Activated CD4-positive, alpha-beta memory T cell treated with anti-CD3 and anti-CD28 coated beads for 36 hours (primary cell): ENCODE results near the gene PROS1. TPM values are rescaled to one million over a fixed set of nuclear protein-coding genes. Genes with fewer than 3 reads are reported as not detected.
"Not testable (repeated sequence)": the region's sequence is repeated elsewhere in the genome, so short reads cannot be mapped to it uniquely, and the experiment has no call there.

Source experiments
- CTCF ChIA-PET: fragments of 350-600 bp; sonication (Branson Sonifier 250); formaldehyde crosslinking; loops from one replicate; lab custom pipeline; 2021; ENCODE audit warnings: antibody characterized with exemption, inconsistent platforms; lab: Charles Lee
- POLR2A ChIA-PET: fragments of 350-600 bp; sonication (Branson Sonifier 250); formaldehyde crosslinking; loops from one replicate; lab custom pipeline; 2021; ENCODE audit warnings: antibody characterized with exemption; lab: Charles Lee
- DNase-seq: peaks from one replicate; pipeline ENCODE4 v3.0.0-alpha.2; 2020
- H3K27ac Mint-ChIP-seq: one replicate; pipeline ENCODE4 v1.8.0; 2021; ENCODE audit warnings: mixed read lengths
- H3K27me3 Mint-ChIP-seq: one replicate; pipeline ENCODE4 v1.8.0; 2021; ENCODE audit warnings: mixed read lengths
- H3K36me3 Mint-ChIP-seq: one replicate; pipeline ENCODE4 v1.8.0; 2021; ENCODE audit warnings: mixed read lengths
- H3K4me1 Mint-ChIP-seq: one replicate; pipeline ENCODE4 v1.8.0; 2021; ENCODE audit warnings: low read depth, mixed read lengths
- H3K4me3 Mint-ChIP-seq: one replicate; pipeline ENCODE4 v1.8.0; 2021; ENCODE audit warnings: mild to moderate bottlenecking, mixed read lengths
- H3K9me3 Mint-ChIP-seq: one replicate; pipeline ENCODE4 v1.8.0; 2021; ENCODE audit warnings: mixed read lengths
- intact Hi-C: fragments of 100-400 bp; cut with micrococcal nuclease; formaldehyde crosslinking; loops from one replicate; pipeline ENCODE4 v1.15.1; 2023
- total RNA-seq, 2 experiments: library from RNA; stranded (reverse); gene quantifications; one replicate each; pipeline ENCODE4 v1.2.3, GENCODE V29; 2021

Gene PROS1
- total RNA-seq, 2 experiments from 2014 or later: 0.82 to 1.7 TPM

DNA sequence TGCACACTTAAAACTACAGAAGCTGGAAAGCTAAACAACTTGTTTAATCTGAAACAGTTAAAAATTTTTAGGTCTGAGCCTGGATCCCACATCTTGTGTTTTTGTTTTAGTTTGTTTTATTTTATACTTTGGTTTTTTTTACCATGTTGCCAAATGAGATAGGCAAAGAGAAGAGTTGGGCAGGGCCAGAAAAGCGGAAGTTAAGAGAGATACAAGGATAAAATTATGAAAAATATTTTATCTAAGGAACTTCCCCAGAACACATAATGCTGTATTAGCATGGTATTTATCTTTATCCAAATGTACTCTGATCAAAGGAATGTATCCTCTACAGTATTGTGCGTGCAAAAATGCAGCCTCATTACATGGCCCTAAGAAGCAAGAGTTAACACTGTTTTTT is 50.7 kb downstream of the PROS1 start:
- no peak for DNase-seq
- H3K36me3 Mint-ChIP-seq: no peaks in the 10 kb centered on the region
- POLR2A ChIA-PET: no interaction called here
- H3K9me3 Mint-ChIP-seq: no peaks in the 10 kb centered on the region
- H3K27me3 Mint-ChIP-seq: peaks cover 1% of the 10 kb centered on the region
- intact Hi-C loops: no loop called here
- no peak overlapping the region for H3K4me3 Mint-ChIP-seq
- H3K4me1 Mint-ChIP-seq: no peaks in the 10 kb centered on the region
- no peak overlapping the region for H3K27ac Mint-ChIP-seq
- CTCF ChIA-PET: no interaction called here

DNA sequence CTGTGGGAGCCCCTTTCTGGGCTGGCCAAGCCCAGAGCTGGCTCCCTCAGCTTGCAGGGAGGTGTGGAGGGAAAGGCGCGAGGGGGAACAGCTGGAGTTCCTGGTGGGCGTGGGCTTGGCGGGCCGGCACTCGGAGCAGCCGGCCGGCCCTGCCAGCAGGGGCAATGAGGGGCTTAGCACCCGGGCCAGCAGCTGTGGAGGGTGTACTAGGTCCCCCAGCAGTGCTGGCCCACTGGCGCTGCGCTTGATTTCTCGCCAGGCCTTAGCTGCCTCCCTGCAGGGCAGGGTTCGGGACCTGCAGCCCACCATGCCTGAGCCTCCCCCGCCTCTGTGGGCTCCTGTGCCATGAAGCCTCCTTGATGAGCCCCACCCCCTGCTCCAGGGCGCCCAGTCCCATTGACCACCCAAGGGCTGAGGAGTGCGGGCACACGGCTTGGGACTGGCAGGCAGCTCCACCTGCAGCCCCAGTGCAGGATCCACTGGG is 56.1 kb downstream of the PROS1 start:
- H3K36me3 Mint-ChIP-seq, H3K27me3 Mint-ChIP-seq, H3K4me3 Mint-ChIP-seq, DNase-seq, POLR2A ChIA-PET, H3K9me3 Mint-ChIP-seq, intact Hi-C loops, H3K4me1 Mint-ChIP-seq, CTCF ChIA-PET, H3K27ac Mint-ChIP-seq: not testable (repeated sequence)

DNA sequence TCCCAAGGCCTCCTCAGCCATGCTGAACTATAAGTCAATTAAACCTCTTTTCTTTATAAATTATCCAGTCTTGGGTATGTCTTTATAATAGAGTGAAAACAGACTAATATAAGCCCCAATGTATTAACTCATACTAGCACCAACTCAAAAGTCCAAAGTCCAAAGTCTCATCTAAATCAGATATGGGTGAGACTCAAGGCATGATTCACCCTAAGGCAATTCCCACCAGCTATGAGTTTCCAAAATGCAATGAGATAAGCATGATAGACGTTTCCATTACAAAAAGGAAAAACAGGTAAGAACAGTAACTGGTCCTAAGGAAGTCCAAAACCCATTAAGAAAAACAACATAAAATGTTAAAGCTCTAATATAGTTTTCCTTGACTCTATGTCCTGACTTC is 60.1 kb downstream of the PROS1 start:
- DNase-seq, H3K27me3 Mint-ChIP-seq, H3K9me3 Mint-ChIP-seq, POLR2A ChIA-PET, intact Hi-C loops, CTCF ChIA-PET, H3K4me1 Mint-ChIP-seq, H3K36me3 Mint-ChIP-seq, H3K27ac Mint-ChIP-seq, H3K4me3 Mint-ChIP-seq: not testable (repeated sequence)

DNA sequence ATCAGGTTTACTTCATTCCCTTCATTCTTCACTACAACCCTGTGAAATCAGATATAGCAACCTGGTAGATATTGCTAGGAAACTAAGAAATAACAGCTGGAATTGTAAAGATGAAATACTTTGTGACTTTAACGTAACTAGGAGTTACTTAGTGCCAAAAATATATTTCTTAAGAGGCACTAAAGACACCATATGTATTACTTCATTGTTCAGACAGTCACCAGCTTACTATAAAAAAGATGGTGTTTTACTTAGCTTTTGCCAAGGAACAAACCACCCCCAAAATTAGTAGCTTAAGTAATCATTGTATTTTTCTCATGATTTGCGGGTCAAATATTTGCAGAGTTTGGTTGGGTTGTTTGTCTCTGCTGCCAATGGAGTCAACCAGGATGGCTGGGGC is 62.5 kb downstream of the PROS1 start:
- Mint-ChIP-seq H3K4me1 (no peaks in the 10 kb centered on the region), H3K27me3 (no peaks in the 10 kb centered on the region), H3K36me3 (no peaks in the 10 kb centered on the region), H3K4me3 (no peak overlapping the region), H3K27ac (no peak overlapping the region), H3K9me3 (no peaks in the 10 kb centered on the region)
- intact Hi-C loops: no loop called here
- CTCF ChIA-PET: no interaction called here
- DNase-seq: no peak
- POLR2A ChIA-PET: no interaction called here

DNA sequence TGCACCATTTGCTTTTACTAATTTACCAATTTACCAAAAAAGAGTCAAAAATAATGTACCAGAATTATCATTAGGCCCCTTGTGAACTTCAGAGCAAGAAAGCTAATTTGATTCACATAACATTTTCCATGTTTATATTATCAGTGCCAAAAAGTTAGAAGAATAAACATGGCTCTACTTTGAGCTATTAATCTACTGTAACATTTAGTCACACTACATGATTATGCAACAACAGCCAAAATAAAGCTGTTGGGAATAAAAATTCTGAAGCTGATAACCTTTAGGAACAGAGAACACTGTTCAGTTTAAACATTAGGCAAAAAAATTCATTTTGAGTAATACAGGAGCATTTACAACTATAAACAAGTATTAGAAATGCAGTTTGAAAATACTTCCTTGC is 63.6 kb downstream of the PROS1 start:
- no peaks in the 10 kb centered on the region for H3K4me1 Mint-ChIP-seq

DNA sequence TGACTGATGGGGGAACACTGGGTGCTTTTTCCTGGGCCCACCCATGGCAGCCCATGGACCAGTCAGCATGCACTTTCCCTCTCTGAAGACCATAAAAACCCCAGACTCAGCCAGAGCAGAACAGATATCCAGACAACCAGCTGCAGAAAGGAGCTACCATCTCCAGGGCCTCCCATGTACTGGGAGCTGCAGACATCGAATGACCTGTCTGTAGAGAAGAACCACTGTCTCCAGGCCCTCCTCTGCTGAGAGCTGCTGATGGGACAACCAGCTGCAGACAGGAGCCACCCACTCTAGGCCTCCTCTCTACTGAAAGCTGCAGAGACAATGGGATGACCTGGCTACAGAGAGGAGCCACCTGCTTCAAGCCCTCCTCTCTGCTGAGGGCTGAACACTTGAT is 66.6 kb downstream of the PROS1 start:
- Mint-ChIP-seq H3K27me3 (no peaks in the 10 kb centered on the region), H3K36me3 (no peaks in the 10 kb centered on the region), H3K9me3 (no peaks in the 10 kb centered on the region), H3K27ac (no peak overlapping the region), H3K4me3 (no peak overlapping the region), H3K4me1 (no peaks in the 10 kb centered on the region)
- intact Hi-C loops: no loop called here
- POLR2A ChIA-PET: no interaction called here
- no peak for DNase-seq
- CTCF ChIA-PET: no interaction called here

More for the DNA sequence above, 63.6 kb downstream of the PROS1 start:
- no peak for DNase-seq
- ChIA-PET CTCF (no interaction called here), POLR2A (no interaction called here)
- Mint-ChIP-seq H3K9me3 (no peaks in the 10 kb centered on the region), H3K27me3 (no peaks in the 10 kb centered on the region), H3K36me3 (no peaks in the 10 kb centered on the region), H3K27ac (no peak overlapping the region), H3K4me3 (no peak overlapping the region)
- intact Hi-C loops: no loop called here

DNA sequence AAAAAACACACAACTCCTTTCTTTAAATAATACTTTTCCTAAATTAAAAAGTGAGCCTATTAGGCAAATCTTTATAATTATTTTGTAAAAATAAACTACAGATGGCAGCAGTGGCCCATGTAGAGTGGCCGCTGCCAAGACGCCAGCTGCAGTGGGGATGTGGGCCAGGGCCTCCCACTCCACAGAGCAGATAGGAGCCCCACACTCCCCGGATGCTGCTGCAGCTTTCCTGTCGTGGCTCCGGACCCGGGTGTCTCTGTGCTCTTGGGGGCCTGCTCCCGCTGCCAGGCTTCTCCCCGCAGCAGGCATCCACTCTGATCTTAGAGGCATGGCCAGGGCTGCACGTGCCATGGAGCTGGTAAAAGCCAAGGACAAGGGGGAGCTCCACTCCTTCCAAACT is 67.5 kb downstream of the PROS1 start:
- CTCF ChIA-PET: no interaction called here

DNA sequence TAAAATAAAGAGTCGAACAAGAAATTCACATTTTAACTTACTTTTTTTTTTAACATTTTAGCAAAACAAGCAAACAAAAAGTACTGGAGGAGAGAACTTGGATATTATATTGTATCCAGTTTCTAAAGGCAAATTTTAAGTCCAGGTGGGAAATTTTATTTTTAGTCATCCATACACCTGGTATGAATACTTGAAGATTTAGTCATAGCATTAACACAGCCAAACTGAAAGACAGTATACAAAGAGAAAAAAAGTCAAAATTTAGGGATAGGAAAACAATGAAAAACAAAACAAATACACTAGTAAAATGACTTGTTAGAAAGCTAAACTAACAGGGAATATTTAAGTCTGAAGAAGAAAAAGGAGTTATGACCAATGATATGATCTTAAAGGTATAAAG is 69.1 kb downstream of the PROS1 start:
- Mint-ChIP-seq H3K4me1 (no peaks in the 10 kb centered on the region), H3K4me3 (no peak overlapping the region), H3K36me3 (no peaks in the 10 kb centered on the region), H3K27ac (no peak overlapping the region), H3K9me3 (no peaks in the 10 kb centered on the region), H3K27me3 (no peaks in the 10 kb centered on the region)
- ChIA-PET CTCF (interaction anchor here (0.6 kb wide), 1 partner anchor 128 kb away, joined by 3 read pairs; no protein-coding TSS in a partner anchor), POLR2A (no interaction called here)
- intact Hi-C loops: no loop called here
- no peak for DNase-seq

More for the DNA sequence above, 67.5 kb downstream of the PROS1 start:
- Mint-ChIP-seq H3K9me3 (no peaks in the 10 kb centered on the region), H3K4me1 (no peaks in the 10 kb centered on the region), H3K36me3 (no peaks in the 10 kb centered on the region), H3K4me3 (no peak overlapping the region), H3K27ac (no peak overlapping the region), H3K27me3 (no peaks in the 10 kb centered on the region)
- intact Hi-C loops: no loop called here
- POLR2A ChIA-PET: no interaction called here
- no peak for DNase-seq

DNA sequence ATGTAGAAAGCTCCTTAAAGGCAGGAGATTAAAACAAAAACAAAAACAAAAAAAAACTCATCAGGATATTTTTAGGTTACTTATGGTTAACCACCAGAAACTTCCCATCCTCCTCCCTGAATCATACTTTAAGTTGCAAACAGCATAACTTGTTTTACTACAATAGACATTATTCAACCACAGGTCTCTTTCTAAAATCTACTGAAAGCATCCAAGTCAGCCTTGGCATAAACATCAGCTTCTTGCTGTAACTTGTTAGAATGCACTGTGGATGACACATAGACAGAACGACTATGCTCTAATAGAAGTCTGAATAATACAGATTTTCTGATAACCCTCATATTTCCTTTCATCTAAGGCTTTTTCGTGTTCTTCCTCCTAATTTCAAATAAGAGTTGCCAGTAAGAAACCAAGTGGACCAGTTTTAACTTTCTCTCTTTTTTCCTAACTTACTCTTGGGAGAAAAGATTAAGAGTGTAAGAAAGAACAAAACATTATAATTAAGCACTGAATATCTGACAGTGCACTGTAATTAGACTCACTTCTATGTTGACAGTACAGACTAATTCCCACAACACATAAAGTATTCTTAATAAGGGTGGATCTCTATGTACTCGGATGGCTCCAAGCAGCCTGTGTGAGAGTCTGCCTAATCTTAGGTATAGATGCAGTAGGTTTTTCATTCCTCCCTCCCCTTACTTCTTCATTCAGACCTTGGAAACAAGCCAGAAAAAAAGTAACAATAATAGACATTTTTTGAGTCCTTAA is 95.3 kb downstream of the PROS1 start:
- intact Hi-C loops, POLR2A ChIA-PET, H3K9me3 Mint-ChIP-seq, H3K27ac Mint-ChIP-seq, H3K4me3 Mint-ChIP-seq, CTCF ChIA-PET, DNase-seq, H3K27me3 Mint-ChIP-seq, H3K36me3 Mint-ChIP-seq, H3K4me1 Mint-ChIP-seq: not testable (repeated sequence)

DNA sequence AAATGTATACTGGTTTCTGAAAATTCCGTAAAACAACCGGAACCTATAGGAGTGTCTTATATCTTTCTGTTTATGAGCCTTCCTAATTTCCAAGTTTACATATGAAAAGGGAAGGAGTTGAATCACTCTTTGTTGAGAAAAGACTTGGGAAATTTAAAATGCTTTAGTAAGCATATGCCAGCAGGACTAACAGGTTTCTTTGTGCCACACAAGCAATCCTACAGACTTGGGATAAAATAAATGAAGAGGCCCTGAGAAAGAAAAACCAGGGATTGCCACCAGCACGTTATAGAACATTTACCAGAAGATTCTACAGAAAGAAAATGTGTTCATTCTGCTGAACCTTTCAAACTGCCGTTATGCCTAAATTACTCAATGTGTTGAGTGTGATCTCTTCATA is 96.3 kb downstream of the PROS1 start:
- H3K27ac Mint-ChIP-seq, intact Hi-C loops, H3K4me3 Mint-ChIP-seq, H3K4me1 Mint-ChIP-seq, H3K9me3 Mint-ChIP-seq, POLR2A ChIA-PET, H3K36me3 Mint-ChIP-seq, DNase-seq, CTCF ChIA-PET, H3K27me3 Mint-ChIP-seq: not testable (repeated sequence)

DNA sequence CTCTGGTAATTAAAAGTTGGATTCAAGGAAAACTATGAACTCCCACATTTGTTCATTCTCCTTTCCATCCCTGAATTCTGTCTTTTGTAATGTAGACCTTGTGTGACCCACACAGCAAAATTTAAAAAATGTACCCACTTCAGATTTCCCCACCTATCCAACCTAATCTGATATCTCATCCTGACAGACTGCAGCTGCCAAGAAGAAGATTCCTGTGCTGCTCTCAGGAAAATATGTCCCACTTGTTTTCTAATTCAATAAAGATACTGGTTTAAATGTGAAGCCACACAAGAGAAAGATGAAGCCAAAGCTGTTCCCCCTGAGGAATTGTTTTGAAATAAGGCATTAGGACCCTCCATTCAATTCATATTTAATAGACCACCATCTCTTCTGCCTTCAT is 100.3 kb downstream of the PROS1 start:
- POLR2A ChIA-PET: interaction anchor here (0.7 kb wide), 1 partner anchor 571 kb away, joined by 3 read pairs; no protein-coding TSS in a partner anchor
- H3K27me3 Mint-ChIP-seq, H3K36me3 Mint-ChIP-seq, H3K27ac Mint-ChIP-seq, H3K9me3 Mint-ChIP-seq, H3K4me1 Mint-ChIP-seq, DNase-seq, CTCF ChIA-PET, intact Hi-C loops, H3K4me3 Mint-ChIP-seq: not testable (repeated sequence)

DNA sequence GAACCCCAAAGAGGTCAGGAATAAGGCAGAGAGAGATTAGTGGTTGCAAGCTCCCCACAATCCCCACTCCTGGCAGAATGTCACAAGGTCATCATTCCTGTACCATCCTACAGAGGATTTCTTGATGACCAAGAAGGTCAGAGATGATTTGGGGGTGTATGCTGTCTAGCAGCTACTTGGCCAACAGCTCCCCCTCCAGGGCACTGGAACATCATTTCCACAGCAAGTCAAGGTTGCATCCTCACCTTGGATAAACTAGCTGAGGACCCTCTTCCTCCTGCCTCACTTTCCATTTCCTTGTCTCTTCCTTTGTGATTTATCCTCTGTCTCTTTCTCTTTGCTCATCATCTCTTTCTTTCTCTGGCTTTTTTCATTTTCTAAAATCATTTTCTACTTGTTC is 106.3 kb downstream of the PROS1 start:
- Mint-ChIP-seq H3K27ac (no peak overlapping the region), H3K4me1 (no peaks in the 10 kb centered on the region), H3K36me3 (no peaks in the 10 kb centered on the region)

DNA sequence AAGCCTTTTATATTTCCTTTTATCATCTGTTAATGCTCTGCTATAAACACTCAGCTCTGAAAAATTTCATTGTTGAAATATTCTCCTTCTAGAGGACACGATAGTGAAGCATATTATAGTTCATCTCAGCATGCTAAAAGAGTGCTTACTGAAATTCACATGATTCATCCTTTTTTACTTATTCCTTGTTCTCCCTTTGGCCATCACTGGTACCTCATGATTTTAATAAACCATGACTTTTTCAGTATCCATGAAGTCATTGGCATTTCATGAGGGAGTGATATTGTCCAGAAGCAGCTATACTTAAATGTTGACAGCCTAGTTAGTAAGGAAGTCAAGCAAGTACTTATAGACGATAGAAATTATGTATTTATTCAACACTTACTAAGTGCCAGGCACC is 112.7 kb downstream of the PROS1 start:
- no peak overlapping the region for H3K27ac Mint-ChIP-seq
- intact Hi-C loops: no loop called here
- H3K27me3 Mint-ChIP-seq: no peaks in the 10 kb centered on the region
- ChIA-PET CTCF (no interaction called here), POLR2A (no interaction called here)
- H3K9me3 Mint-ChIP-seq: no peaks in the 10 kb centered on the region
- no peaks in the 10 kb centered on the region for H3K36me3 Mint-ChIP-seq
- DNase-seq: no peak
- no peak overlapping the region for H3K4me3 Mint-ChIP-seq
- no peaks in the 10 kb centered on the region for H3K4me1 Mint-ChIP-seq

More for the DNA sequence above, 106.3 kb downstream of the PROS1 start:
- Mint-ChIP-seq H3K9me3 (no peaks in the 10 kb centered on the region), H3K27me3 (no peaks in the 10 kb centered on the region), H3K4me3 (no peak overlapping the region)
- ChIA-PET CTCF (no interaction called here), POLR2A (no interaction called here)
- intact Hi-C loops: no loop called here
- DNase-seq: no peak
